Activated CD4-positive, CD25-positive, alpha-beta regulatory T cell treated with anti-CD3 and anti-CD28 coated beads, Interleukin-2, amount 50 U/mL, for 16 hours (primary cell): ENCODE measurements around the gene PTPRE.

Experiments used
- DNase-seq: peaks from one replicate; pipeline ENCODE4 v3.0.0-alpha.2; 2020; ENCODE audit warnings: low read depth, low spot score

Gene PTPRE

DNA sequence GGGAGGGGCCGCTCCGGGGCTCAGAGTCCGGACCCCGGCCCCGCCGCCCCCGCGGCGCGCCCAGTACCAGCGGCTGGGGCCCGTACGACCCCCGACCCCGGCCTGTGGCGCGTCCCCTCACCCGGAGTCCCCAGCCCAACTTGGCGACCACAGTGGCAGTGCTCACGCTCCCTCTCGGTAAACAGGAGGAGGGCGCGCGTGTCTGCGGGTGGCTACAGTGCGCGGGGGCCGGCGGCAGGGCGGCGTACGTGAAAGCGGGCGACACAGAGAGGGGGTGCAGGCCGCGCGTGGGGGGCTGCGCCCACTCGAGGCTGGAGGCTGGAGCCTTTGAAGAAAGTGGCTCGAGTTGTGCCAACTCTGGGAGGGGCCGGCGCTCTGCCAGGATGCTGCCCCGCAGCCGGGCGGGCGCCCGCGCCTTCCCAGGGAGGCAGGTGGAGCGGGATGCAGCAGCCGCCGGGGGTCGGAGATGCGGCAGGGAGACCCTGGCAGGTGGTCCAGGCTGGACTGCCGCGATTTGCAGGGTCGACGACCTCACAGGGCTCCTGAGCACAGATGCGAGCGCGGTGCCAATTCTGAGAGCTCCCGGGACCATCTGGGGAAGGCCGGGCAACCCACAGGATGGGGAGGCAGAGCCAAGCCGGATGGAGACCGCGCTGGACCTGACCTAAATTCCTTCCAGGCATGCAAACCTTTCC is 655 bp downstream of the PTPRE start:
- no peak for DNase-seq

DNA sequence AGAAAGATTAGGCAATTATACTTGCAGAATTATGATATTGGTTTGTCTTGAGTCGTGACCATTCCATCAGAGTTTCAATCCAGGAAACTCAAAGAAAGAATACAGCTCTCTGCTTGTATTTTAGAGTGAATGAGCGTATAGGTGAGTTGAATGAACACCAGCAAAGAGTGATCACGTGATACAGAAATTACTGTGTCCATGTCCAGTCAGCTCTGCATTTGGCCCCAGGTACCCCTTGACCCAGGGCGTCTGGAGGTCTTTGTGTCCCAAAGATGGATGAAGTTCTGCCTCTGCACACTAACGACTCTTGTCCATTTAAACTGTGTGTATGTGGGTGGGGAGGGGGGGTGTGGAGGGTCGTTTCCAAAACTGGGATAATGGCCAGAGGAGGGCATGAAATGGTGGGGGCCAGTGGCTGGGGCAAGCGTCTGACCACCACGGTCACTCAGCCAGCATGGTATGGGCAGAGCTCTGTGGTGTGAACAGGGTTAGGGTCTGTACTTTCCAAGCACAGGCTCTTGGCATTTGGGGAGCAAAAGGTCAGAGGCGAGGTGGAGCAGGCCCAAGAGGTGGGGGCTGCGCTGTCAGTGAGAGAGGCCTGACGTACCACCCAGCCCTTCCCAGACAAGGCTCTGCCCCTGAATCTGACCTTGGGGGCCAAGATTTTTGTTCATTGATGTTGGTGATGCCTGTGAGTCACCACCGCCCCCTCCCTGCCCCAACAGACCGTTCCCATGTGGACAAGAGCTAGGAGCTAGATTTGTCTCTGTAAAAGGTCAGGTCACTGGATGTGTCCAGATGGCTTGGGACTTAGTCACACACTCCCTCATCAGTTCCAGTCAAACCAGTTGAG is 1.4 kb downstream of the PTPRE start:
- DNase-seq, result no peak

DNA sequence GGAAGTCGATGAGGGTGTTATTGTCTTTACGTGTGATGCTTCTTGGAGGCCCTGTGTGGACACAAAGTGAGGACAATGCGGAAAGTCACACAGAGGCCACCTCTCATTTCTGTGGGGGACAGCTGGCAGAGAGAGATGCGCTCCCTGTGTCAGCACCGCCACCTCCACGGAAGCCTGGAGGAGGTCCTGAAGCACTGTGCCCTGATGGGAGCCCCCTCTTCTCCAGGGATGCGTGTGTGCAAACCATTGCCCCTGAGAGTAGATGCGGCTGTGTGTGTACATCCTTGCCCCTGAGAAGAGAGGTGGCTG is 2.0 kb downstream of the PTPRE start:
- no peak for DNase-seq

DNA sequence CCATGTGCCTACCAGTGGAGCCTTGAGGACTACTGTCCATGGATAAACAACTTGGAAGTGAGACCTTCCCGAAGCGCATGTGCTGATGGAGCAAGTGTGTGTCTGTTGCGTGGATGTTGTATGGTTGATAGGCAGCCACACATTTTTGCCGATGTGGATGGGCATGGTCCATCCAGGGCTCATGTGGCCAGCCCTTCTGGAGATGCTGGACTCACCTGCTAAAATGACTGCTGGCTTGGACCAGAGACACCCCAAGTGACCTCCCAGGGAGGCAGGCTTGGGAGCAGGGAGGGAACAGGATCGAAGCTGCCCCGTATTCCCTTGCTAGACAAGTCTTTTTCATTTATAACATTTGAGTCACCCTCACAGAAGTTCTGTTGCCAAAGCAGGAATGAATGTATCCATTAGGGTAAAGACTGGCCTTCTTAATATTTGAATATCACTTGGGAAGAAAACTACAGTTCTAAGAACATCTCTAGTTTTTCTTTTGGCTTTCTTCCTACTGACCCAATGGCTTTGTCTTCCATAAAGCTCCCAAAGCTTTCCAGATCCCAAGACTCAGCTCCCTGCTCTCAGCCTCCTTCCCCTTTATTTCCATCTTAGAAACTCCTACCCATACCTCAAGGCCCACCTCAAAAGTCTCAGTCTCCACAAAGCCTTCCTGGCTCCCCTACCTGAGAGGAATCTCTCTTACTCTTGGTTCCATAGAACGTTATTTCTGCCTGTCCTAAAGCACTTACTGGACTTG is 3.0 kb downstream of the PTPRE start:
- no peak for DNase-seq

DNA sequence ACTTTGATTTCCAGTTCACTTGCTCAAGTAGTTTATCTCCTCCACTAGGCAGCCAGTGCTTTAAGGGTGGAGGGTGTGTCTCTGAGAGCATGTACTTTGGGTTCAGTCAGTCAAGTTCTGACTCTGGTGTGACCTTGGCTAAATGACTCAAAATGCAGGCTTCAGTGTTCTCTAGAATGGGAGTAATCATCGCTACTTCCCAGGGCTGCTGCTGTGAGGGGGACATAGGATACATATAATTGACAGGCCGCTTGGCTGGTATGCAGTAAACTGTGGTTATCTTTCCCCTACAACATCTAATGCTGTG is 3.5 kb downstream of the PTPRE start:
- no peak for DNase-seq

DNA sequence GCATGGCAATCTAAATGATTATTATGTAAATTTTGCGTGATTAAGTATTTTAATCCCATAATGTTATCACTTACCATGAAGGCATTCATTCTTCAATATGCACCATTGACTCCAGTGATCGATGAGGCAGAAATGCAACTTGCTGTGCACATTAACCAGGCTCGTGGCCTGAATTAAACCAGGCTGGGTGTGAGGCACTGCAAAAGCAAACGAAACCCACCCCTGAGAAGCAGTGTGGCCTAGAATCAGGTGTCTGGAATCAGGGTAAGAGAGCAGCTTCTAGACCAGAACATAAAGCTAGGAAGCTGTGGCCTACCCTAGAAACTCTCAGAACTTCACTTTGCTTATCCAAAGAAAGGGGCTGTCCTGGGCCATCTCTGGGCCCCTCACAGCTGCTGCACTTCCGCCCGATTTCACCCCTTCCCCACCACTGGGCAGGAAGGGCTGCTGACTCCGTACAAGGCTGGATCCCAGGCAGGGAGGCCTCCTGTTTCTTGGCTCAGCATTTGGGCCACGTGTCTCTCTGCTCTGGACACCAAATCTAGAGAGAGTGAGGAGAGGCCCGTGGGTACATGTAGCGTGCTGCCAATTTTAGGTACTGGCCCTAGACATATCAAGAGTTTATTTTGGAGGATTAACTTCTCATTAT is 4.4 kb downstream of the PTPRE start:
- DNase-seq, result no peak

DNA sequence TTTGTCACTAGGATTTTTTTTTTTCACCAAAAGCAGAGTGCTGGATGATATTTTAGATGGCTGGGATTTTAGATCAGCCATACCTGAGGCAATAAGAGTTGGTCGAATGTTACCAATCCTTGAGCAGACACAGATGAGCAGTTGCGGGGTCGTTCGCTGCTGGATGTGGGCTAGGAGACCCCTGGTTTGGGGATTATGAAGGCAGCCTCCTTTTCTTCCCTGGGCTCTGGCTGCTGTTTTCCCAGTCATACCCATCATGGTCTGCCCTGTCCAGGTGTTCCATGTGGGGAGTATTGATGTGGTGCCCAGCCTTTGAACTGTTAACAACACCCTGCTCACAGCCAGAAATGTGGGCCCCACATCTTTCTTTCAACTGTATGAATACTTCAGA is 5.0 kb downstream of the PTPRE start:
- no peak for DNase-seq

DNA sequence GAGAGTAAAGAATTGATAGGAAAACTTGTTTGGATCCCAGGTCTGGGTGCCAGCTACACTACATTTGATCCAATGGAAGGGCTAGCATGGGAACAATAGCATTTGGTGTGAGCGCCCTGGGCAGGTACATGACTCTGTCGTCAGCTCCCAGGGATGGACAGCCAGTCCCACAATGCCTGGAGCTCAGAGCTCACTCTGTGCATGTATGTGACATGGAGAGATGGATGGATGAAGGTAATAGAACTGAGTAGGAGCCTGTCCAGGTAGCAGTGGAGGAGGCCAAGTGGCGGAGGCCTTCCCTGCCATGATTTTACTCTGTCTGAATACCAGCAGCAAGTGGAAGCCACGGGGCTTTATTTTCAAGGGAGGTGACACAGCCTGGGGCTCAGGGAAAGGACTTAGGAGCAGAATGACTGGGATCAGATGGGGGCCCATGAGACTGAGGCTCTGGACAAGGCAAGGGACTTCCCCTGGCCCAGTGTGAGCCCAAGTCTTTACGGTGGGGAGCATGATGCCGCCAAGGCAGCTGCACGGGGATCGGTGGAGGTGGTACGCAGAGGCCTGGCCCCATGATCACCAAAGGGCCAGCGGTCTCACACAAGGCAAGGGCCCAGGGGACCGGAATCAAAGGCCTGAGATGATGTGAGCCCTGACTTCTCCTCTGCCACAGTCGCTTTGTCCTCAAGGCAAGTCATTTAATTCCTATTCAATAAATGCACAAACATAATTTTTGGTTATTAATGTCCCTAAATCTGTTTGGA is 5.9 kb downstream of the PTPRE start:
- no peak for DNase-seq

DNA sequence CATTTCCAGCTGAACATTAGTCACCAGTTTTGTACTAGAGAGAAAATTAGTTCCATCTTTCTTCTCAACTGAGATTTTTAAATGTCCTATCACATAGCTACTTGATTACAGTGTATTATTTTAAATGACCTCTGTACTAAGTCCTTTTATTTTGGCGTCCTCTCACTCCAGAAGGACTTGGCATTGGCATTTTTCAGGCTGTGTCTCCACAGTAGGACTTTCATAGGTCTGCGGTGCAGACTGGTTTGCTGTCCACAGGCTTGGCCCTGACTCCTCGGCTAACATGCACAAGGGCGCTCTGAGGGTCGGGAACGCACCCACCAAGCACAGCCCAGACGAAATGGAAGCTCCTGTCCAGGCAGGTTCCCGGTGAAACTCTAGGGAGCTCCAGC is 6.5 kb downstream of the PTPRE start:
- no peak for DNase-seq

DNA sequence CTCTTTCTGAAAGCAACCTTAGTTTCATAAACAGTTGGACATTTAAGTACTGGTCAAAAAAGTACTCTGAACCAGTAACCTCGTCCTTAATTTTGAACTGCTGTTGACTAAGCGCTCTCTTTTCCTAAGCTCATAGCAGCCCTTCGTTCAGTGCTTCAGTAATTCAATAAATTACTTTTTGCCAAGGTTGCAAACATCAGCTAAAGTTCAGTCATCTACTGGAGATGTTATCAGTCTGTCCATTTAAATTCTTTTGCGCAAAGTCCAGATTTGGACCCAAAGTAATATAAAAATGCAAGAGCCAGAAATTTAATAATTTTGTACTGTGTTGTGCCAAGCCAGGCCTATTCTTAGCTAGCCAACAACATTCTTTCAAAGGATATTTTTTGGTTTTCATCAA is 8.4 kb downstream of the PTPRE start:
- no peak for DNase-seq

DNA sequence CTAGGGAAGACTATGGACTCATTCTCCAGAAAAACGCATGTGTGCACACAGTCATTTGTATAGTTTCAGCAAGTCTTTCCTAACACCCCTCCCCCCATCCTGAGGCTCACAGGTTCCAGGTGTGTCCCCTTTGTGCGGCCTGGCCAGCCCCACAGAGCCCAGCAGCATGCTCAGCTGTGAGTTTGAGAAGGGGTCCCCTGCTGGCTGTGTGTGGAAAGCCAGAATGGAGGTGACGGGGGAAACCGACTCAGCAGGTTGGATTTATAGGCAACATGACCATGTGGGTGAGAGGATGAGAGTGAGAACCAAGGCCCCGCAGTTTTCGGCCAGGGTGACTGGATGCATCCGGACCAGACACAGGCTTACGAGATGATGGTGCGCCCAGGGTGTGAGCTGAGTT is 9.9 kb downstream of the PTPRE start:
- no peak for DNase-seq

DNA sequence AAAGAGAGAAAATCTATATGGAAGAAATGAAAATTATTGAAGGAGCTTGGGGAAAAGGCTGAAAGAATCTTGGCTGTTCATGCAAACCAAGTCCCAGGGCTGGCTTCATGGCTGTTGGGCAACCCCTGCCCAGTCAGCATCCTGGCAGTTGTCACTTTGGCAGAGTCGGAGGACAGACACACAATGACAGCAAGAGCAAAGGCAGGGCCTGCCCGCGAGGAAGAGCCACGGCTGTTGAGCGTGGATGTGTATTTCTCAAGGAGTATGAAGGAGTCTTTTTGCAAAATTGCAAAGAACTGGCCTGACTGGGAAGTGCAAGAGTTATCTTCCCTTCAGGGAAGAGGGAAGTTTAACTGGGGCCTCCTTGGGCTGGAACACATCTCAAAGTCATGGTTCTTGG is 11.7 kb downstream of the PTPRE start:
- no peak for DNase-seq

DNA sequence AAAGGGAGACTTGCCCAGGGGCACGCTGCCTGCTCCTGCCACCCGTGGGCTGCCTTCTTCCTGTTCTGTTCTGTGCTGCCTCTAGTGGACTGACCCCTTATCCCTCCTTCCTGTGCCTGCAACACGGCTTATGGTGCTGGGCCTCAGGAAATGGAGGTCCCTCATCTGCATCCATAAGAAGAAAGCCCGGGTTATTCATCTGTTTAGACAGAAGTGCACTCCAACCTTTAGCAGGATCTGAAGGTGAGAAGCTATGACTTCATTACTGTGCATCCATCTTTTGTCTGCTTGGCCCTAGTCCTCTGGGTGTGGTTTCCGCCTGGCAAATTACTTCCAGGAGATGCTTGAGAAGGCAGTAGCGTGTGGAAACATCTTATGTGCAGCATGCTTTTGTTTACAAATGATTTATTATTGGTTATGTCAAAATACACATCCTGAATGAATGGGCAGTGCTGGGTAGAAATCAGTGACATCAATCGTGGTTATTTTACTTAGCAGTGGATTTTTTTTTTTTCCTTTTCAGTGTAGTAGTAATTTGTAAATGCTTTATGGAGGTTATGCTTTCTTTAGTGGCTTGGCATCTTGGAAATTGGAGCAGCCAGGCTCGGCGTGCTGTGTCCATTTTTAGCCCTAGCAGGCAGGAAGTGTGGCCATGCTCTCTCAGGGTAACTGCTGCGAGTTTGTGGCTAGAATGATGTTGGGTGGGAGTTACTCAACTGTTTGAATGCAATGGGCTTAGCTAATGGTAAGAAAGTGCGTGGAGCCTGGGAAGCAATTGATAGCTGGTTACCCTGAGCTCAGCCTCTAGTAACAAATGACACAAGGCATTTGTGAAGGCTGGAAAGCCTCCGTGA is 12.7 kb downstream of the PTPRE start:
- no peak for DNase-seq

DNA sequence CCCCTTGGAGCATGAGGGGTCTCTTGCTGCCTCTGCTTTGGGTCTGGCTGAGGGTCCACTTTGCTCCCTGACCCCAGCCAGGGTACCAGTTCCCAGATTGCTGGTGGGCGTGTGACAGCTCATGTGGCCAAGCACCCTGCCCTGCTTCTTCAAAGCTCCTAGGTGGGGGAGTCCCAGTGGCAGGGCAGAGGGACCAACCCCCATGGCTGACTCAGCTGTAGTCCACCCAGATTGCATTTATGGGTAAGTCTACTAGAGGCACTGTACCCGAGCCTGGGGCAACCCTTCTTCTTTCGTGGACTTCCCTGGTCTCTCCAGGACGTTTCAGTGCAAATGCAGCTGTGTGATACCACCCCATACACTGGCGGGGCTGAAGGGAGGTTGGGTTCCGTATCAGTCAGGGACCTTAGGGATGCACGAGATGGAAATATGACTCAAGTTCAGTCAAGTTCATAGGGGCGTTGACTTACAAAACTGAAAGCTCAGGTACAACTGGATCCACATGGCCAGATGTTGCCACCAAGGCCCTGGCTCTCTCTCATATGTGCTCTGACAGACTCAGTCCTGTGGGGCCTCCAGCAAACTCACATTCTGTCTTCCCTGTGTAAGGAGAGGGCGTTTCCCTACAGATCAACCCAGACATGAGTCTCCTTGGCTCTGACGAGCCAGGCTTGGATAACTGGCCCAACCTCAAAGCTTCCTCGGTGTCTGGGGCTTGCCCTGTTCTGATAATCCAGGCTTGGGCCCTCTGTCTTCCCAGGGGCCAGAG is 13.6 kb downstream of the PTPRE start:
- DNase-seq, result no peak

DNA sequence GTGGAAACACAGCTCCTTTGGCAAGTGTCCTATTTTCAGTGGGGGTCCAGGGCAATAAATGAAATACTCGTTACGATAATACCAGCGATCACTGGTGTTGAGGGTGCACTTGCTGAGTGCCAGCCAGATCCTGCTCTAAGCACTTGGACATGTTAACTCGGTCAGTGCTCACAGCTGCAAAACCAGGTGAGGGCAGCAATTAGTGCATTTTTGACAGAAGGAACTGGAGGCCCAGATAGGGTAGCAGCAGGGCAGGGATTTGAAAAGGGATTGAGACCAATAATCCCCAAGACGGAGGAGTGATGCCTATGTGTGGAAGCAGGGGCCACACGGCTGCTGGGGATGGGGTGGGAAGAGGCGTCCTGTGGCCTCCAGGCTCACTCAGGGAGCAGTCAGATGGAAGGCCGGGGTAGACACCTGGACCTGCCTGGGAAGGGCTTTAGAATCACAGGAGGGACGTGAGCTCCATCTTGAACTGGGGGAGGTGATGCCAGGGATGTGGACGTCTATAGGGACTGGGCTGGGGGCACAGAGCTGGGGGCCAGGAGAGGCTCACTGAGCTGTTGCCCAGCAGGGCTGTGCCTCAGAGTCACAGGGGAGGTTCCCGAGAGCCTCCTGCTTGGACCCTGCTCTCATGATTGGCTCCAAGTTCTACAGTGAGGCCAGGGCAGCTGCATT is 14.3 kb downstream of the PTPRE start:
- no peak for DNase-seq

DNA sequence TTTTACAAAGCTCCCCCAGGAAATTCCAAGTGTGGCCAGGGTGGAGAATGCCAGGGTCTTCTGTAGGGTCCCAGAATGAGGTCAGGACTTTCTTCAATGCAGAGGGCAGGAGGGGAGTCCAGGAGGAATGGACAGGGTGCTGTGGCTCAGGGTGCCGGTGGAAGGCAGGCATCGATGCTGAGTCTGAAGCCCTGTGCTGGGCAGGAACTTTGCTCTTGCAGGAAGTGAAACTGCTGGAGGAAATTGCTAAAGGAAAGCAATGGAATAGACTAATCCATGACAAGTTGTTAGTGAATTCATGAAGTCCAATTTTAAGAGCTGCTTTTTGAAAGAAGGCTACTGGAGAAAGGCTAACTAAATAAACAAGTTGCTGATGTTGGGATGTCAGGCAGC is 14.8 kb downstream of the PTPRE start:
- no peak for DNase-seq

DNA sequence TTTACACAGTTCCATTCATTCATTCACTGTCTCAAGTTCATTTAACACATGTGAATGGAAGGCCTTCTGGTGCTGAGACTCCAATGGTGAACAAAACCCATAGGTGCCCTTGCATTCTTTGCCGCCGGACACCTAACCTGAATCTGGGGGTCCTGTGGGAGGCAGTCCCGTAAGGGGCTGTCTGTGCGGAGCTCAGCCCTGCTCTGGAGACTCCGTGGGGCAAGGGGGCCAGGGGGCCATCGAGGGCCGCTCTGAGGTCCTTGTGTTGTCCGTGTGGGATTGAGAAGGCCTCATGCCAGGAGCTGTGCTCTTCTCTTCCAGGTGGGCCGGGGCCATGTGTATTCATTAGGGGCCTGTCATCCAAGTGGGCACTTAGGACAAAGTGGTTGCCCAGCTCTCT is 15.3 kb downstream of the PTPRE start:
- DNase-seq, result no peak

DNA sequence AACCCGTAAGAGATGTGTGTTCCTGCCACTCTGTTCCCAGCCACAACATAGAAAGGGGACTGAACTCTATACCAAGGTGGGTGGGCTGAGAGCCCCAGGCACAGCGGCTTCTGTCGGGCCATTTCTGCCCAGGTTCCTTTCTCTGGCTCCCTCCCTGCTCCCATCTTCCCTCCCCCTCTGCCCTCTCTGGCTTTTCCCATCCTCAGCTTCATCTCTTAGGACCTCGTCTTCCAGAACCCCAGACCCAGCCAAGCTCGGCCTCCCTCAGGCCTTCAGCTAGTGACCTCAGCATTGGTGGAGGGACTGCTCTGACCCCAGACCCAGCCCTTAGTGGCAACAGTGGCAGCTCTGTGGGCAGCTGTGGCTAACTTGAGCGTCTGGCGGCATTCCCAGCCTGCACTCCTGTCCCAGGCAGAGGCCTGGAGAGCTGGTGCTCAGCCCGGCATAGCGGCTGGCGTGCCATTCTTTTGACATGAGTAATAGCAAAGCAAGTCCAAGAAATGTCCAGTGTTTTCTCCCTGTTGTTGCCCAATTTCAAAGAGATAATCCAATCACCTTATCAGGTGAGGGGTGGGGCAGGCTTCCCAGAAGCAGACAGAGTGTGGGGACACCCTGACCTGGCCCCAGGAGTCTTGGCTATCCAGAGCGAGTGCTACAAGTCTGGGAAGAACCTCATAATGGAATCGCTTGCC is 15.9 kb downstream of the PTPRE start:
- no peak for DNase-seq

DNA sequence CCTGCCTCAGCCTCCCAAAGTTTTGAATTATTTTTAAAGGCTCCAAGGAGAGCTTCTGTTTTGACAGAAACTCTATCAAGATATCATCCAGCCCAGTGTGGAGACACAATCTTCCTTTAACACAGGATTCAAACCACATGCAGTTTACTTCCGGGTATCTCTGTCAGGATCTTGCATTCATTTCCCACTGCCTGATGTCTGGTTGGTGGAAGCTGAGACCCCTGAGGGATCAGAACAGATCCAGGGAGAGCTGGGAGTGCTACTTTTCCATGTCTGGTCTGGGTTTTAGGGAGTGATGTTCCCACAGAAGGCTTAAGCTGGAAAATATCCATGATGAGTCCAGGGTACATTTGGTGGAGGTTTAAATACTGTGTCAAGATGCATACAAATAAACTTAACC is 16.7 kb downstream of the PTPRE start:
- no peak for DNase-seq
